ENCODE measurements around the gene RAD9A.
A peak's percentile ranks its signal among the peaks of the same experiment; 100 is the strongest.

Gene RAD9A

GRCh38 chr11:67412495-67413179, 20.9 kb downstream of the RAD9A start:
- Histone ChIP-seq H3K4me3 (ENCODE audit: low read depth, low read length) (no peak overlapping the region), H3K79me2 (ENCODE audit: control insufficient read depth, insufficient read depth, low read length, unreplicated experiment) (no peaks in the 10 kb centered on the region), H3K27me3 (ENCODE audit: insufficient read depth, low read length) (peaks cover 22% of the 10 kb centered on the region), H3K4me1 (ENCODE audit: control insufficient read depth, insufficient read depth, low read length, unreplicated experiment) (no peaks in the 10 kb centered on the region), H2AFZ (ENCODE audit: low read length, unreplicated experiment) (no peak overlapping the region), H3K36me3 (ENCODE audit: insufficient read depth, low read length) (no peaks in the 10 kb centered on the region), H3K27ac (ENCODE audit: low read depth, low read length) (no peak overlapping the region)

GRCh38 chr11:67413266-67413849, 21.6 kb downstream of the RAD9A start:
- H2AFZ ChIP-seq (ENCODE audit: low read length, unreplicated experiment) = no peak overlapping the region
- H3K4me1 ChIP-seq (ENCODE audit: control insufficient read depth, insufficient read depth, low read length, unreplicated experiment) = no peaks in the 10 kb centered on the region
- H3K36me3 ChIP-seq (ENCODE audit: insufficient read depth, low read length) = no peaks in the 10 kb centered on the region
- no peak overlapping the region for H3K27ac ChIP-seq (ENCODE audit: low read depth, low read length)
- no peaks in the 10 kb centered on the region for H3K79me2 ChIP-seq (ENCODE audit: control insufficient read depth, insufficient read depth, low read length, unreplicated experiment)
- no peak overlapping the region for H3K4me3 ChIP-seq (ENCODE audit: low read depth, low read length)
- H3K27me3 ChIP-seq (ENCODE audit: insufficient read depth, low read length) = peaks cover 22% of the 10 kb centered on the region

- H3K27ac ChIP-seq (ENCODE audit: low read depth, low read length) = no peak within 1 kb of the TSS
- peaks cover 9% of the 10 kb centered on the region for H3K27me3 ChIP-seq (ENCODE audit: insufficient read depth, low read length)
- no peaks in the 10 kb centered on the region for H3K79me2 ChIP-seq (ENCODE audit: control insufficient read depth, insufficient read depth, low read length, unreplicated experiment)
- no peak within 1 kb of the TSS for H2AFZ ChIP-seq (ENCODE audit: low read length, unreplicated experiment)
- H3K4me1 ChIP-seq (ENCODE audit: control insufficient read depth, insufficient read depth, low read length, unreplicated experiment) = peaks cover 7% of the 10 kb centered on the region
- H3K36me3 ChIP-seq (ENCODE audit: insufficient read depth, low read length) = no peaks in the 10 kb centered on the region
- peak within 1 kb of the TSS; percentile 73 for H3K4me3 ChIP-seq (ENCODE audit: low read depth, low read length)
Observed at GRCh38 chr11:67415501-67416304, 23.9 kb downstream of the RAD9A start, which contains the start of gene CARNS1. TSS of gene CARNS1 (plus strand) at chr11:67415678. CDS start at chr11:67416200, 522 bp downstream.

DNA sequence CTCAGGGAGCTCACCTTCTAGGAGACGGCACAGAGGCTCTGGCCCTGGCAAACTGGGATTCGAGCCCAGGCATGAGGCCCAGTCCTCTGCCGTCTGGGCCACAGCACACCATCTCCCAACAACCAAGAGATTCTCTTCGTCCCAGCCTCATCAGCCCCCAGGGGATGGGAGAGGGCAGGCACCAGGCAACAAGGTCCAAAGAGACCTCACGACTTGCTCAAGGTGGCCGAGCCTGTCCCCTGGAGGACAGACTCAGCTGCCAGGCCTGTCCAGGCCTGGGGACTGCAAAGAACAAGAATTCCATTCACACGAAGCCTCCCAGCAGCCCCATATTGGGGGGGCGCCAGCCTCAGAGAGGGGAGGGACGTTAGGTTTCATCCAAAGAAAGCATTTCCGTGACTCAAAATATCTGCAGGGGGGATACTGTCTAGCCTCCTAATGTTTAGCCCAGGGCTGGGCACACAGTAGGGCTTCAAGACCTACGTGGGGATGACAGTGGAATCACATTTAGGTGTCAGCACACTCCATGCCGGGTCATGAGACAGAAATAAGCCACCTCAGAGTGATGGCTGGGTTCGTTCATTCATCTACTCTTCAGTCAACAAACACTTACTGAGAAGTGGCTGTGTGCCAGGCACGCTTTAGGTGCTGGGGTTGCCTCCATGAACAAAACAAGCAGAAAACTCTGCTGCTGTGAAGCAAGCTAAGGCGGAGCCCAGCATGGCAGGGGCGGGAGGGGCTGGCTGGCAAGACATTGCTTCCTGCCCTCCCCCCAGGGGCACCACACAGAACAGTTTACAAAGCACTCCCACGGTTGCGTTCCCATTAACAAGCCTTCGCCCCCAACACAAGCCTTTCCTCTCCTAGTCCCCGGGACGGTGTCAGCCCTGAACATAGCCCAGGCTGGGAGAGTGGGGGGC, 24.9 kb downstream of the RAD9A start:
- Histone ChIP-seq H3K27me3 (ENCODE audit: insufficient read depth, low read length) (peaks cover under 1% of the 10 kb centered on the region; the same call in 1 of the 2 replicates), H3K4me1 (ENCODE audit: control insufficient read depth, insufficient read depth, low read length, unreplicated experiment) (peaks cover 7% of the 10 kb centered on the region), H3K79me2 (ENCODE audit: control insufficient read depth, insufficient read depth, low read length, unreplicated experiment) (no peaks in the 10 kb centered on the region), H3K36me3 (ENCODE audit: insufficient read depth, low read length) (no peaks in the 10 kb centered on the region), H3K4me3 (ENCODE audit: low read depth, low read length) (no peak overlapping the region), H3K27ac (ENCODE audit: low read depth, low read length) (no peak overlapping the region), H2AFZ (ENCODE audit: low read length, unreplicated experiment) (no peak overlapping the region)

DNA sequence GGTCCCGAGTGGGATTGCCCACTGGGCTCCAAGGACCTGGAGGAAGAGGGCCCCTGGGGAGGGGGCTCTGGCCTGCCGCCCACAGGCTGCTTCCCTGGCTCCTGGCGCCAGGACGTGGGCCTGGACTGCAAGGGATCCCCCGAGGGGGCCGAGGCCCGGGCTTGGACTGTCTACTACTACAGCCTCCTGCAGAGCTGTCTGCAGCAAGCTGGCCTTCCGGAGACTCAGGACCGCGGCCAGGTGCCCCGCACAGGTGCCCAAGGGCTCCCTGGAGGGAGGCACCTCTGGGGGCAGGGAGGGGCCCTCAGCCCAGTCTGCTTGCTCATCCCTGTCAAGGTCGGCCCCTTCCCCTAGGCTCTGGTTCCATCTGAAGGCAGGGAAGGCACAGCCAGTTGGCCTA, 25.6 kb downstream of the RAD9A start:
- no peak overlapping the region for H2AFZ ChIP-seq (ENCODE audit: low read length, unreplicated experiment)
- H3K27ac ChIP-seq (ENCODE audit: low read depth, low read length) = no peak overlapping the region
- no peak overlapping the region for H3K4me3 ChIP-seq (ENCODE audit: low read depth, low read length)
- peaks cover 7% of the 10 kb centered on the region for H3K4me1 ChIP-seq (ENCODE audit: control insufficient read depth, insufficient read depth, low read length, unreplicated experiment)
- no peaks in the 10 kb centered on the region for H3K36me3 ChIP-seq (ENCODE audit: insufficient read depth, low read length)
- H3K27me3 ChIP-seq (ENCODE audit: insufficient read depth, low read length) = no peaks in the 10 kb centered on the region; the same call in 1 of the 2 replicates
- no peaks in the 10 kb centered on the region for H3K79me2 ChIP-seq (ENCODE audit: control insufficient read depth, insufficient read depth, low read length, unreplicated experiment)

- no peaks in the 10 kb centered on the region for H3K79me2 ChIP-seq (ENCODE audit: control insufficient read depth, insufficient read depth, low read length, unreplicated experiment)
- H3K4me1 ChIP-seq (ENCODE audit: control insufficient read depth, insufficient read depth, low read length, unreplicated experiment) = peaks cover 7% of the 10 kb centered on the region
- no peak overlapping the region for H3K4me3 ChIP-seq (ENCODE audit: low read depth, low read length)
- no peak overlapping the region for H2AFZ ChIP-seq (ENCODE audit: low read length, unreplicated experiment)
- H3K27ac ChIP-seq (ENCODE audit: low read depth, low read length) = no peak overlapping the region
- H3K36me3 ChIP-seq (ENCODE audit: insufficient read depth, low read length) = no peaks in the 10 kb centered on the region
- no peaks in the 10 kb centered on the region; the same call in 1 of the 2 replicates for H3K27me3 ChIP-seq (ENCODE audit: insufficient read depth, low read length)
Observed at GRCh38 chr11:67418476-67419281, 26.9 kb downstream of the RAD9A start.

DNA sequence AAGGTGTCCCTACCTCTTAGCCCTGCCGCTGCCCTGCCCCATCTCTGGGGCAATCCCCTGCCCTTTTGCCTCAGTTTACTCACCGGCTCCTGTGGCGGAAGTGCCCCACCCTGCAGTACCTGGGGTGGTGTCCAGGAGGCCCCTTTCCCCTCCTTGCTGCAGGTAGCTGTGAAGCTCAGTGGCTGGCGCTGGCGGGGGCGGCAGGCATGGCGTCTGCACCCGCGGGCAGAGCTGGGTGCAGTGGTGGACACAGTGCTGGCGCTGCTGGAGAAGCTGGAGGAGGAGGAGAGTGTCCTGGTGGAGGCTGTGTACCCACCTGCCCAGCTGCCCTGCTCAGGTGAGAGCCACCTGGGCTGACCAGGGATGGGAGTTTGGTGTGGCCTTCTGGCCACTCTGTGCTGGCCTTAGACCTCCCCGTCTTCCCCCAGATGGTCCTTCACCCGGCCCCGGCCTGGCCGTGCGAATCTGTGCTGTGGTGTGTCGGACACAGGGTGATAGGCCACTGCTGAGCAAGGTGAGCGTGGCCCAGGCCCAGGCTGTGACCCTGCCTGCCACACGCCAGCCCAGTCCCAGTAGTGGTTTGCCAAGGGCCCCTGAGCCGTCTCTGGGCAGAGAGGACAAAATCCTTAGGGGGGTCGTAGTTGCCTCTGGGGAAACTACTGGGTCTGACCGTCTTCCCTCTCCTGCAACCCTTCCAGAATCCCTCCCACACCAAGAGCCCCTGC, 27.7 kb downstream of the RAD9A start:
- Histone ChIP-seq H3K4me1 (ENCODE audit: control insufficient read depth, insufficient read depth, low read length, unreplicated experiment) (peaks cover 7% of the 10 kb centered on the region), H3K27me3 (ENCODE audit: insufficient read depth, low read length) (no peaks in the 10 kb centered on the region; the same call in 1 of the 2 replicates), H3K4me3 (ENCODE audit: low read depth, low read length) (no peak overlapping the region), H2AFZ (ENCODE audit: low read length, unreplicated experiment) (no peak overlapping the region), H3K36me3 (ENCODE audit: insufficient read depth, low read length) (no peaks in the 10 kb centered on the region), H3K27ac (ENCODE audit: low read depth, low read length) (no peak overlapping the region), H3K79me2 (ENCODE audit: control insufficient read depth, insufficient read depth, low read length, unreplicated experiment) (no peaks in the 10 kb centered on the region)

DNA sequence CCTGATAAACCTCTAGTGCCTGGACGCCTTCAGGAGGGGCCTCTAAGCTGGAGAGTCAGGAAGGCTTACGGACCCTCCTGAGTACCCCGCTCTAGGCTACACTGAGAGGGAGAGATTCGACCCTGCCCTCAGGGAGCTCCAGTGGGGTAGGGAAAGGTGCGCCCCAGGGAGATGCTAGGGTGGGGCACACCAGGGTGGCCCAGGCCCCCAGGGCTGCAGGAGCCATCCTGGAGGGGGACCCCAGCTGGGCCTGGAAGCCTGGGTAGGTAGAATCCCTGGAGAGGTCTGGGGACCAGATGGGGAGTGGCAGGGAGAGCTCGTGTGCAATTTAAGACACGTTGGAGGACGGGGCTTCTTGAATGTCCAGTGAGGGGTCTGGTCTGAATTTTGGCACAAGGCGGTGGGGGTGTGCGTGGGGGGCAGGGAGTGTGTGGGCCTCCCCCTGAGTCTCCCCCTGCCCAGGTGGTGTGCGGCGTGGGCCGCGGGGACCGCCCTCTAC, 28.4 kb downstream of the RAD9A start:
- Histone ChIP-seq H3K4me1 (ENCODE audit: control insufficient read depth, insufficient read depth, low read length, unreplicated experiment) (peaks cover 7% of the 10 kb centered on the region), H3K36me3 (ENCODE audit: insufficient read depth, low read length) (no peaks in the 10 kb centered on the region), H3K79me2 (ENCODE audit: control insufficient read depth, insufficient read depth, low read length, unreplicated experiment) (no peaks in the 10 kb centered on the region), H3K4me3 (ENCODE audit: low read depth, low read length) (peak overlapping the region; percentile 92), H3K27ac (ENCODE audit: low read depth, low read length) (no peak overlapping the region), H2AFZ (ENCODE audit: low read length, unreplicated experiment) (no peak overlapping the region), H3K27me3 (ENCODE audit: insufficient read depth, low read length) (no peaks in the 10 kb centered on the region; the same call in 1 of the 2 replicates)
